ENCODE results near the gene STAC3. TPM values are rescaled to one million over a fixed set of nuclear protein-coding genes. Genes with fewer than 3 reads are reported as not detected.
A peak's percentile ranks its signal among the peaks of the same experiment; 100 is the strongest.

Gene STAC3
- total and polyA plus RNA-seq, 9 of the 15 experiments (the other 6 are each of a cell fraction or from before 2014, with no cell fraction given): 0.45 to 6.4 (median 3.3) TPM

- TF ChIP-seq REST (IDR thresholded peaks at IDR 0.05; ENCODE audit: borderline replicate concordance): no peak
- TF ChIP-seq REST (CRISPR knock-in tag; IDR thresholded peaks at IDR 0.05; ENCODE audit: low read depth): no peak
- TF ChIP-seq ZBTB11 (CRISPR knock-in tag; IDR thresholded peaks at IDR 0.05): 0 out of 6 replicates have a peak, but pooled peaks of 1 of the 3 experiments have one; percentile 31
- TF ChIP-seq CBFA2T3 (IDR thresholded peaks at IDR 0.05): peak; percentile 77
- TF ChIP-seq SOX6 (IDR thresholded peaks at IDR 0.05): no peak
- peak; percentile 89 for TF ChIP-seq ZNF740 (CRISPR knock-in tag; IDR thresholded peaks at IDR 0.05)
- no peak for TF ChIP-seq ZNF740 (tag; IDR thresholded peaks at IDR 0.05)
- peak; percentile 26 for TF ChIP-seq NFYB (IDR thresholded peaks at IDR 0.05; ENCODE audit: extremely low read depth, insufficient read length)
- TF ChIP-seq ZNF436 (CRISPR knock-in tag; IDR thresholded peaks at IDR 0.05): no peak
- TF ChIP-seq ZNF511 (CRISPR knock-in tag; IDR thresholded peaks at IDR 0.05): no peak
- TF ChIP-seq SMARCE1 (IDR thresholded peaks at IDR 0.05): 0 out of 2 replicates have a peak, but pooled peaks have one; percentile 15
- no peak for TF ChIP-seq HDGF (IDR thresholded peaks at IDR 0.05)
- TF ChIP-seq ZNF184 (CRISPR knock-in tag; IDR thresholded peaks at IDR 0.05): no peak
- TF ChIP-seq NFIC (IDR thresholded peaks at IDR 0.05): 0 out of 2 replicates have a peak, but pooled peaks have one; percentile 15
- no peak for TF ChIP-seq SMAD2 (IDR thresholded peaks at IDR 0.05; ENCODE audit: low read depth, low read length)
Observed at GRCh38 chr12:57248934-57249742, 1.8 kb downstream of the STAC3 start (continued).
